AG04449 (cell line): ENCODE data around the gene CNOT6.
"Not testable (repeated sequence)": the region's sequence is repeated elsewhere in the genome, so short reads cannot be mapped to it uniquely, and the experiment has no call there.

Experiments
- CTCF ChIA-PET: fragments of 350-600 bp; formaldehyde crosslinking; extraction: SDS; loops from one replicate; lab custom pipeline; 2021; ENCODE audit warnings: antibody characterized with exemption; lab: Yijun Ruan, JAX
- POLR2A ChIA-PET: fragments of 400-600, 350-600 bp; formaldehyde crosslinking; extraction: SDS; loops from one replicate; lab custom pipeline; 2020; ENCODE audit warnings: antibody characterized with exemption, inconsistent platforms; lab: Yijun Ruan, JAX
- DNase-seq: peaks from one replicate; pipeline ENCODE4 v3.0.0-alpha.2; 2010; ENCODE audit warnings: low read depth, low spot score
- H3K4me3 ChIP-seq: 2 replicates; pipeline ENCODE4 v1.5.1; 2011; ENCODE audit warnings: low read depth, mild to moderate bottlenecking, control low read depth, low read length
- CTCF ChIP-seq: IDR thresholded peaks from one replicate; pipeline ENCODE4 v1.5.1; 2011; ENCODE audit warnings: mild to moderate bottlenecking, moderate library complexity, low read length, control low read depth, inconsistent platforms; ENCODE audit not compliant: insufficient read depth; ENCODE audit errors: missing control alignments

CNOT6 gene

GRCh38 chr5:180522330-180522729, 28.2 kb downstream of the CNOT6 start:
- POLR2A ChIA-PET = no interaction called here

GRCh38 chr5:180523629-180524466, 29.7 kb downstream of the CNOT6 start:
- no peak overlapping the region for H3K4me3 ChIP-seq
- ChIA-PET POLR2A (no interaction called here), CTCF (interaction anchor here (1.2 kb wide), 1 partner anchor 52 kb away, joined by 5 read pairs; no protein-coding TSS in a partner anchor)
- no peak for DNase-seq
- TF ChIP-seq CTCF = no peak

More at GRCh38 chr5:180522330-180522729, 28.2 kb downstream of the CNOT6 start:
- TF ChIP-seq CTCF = no peak
- DNase-seq = no peak
- CTCF ChIA-PET = no interaction called here
- H3K4me3 ChIP-seq = no peak overlapping the region

- H3K4me3 ChIP-seq = no peak overlapping the region
- CTCF ChIA-PET = no interaction called here
- no peak for TF ChIP-seq CTCF
- DNase-seq = no peak
- POLR2A ChIA-PET = no interaction called here
Observed at GRCh38 chr5:180525399-180525798, 31.2 kb downstream of the CNOT6 start.

GRCh38 chr5:180526269-180526668, 32.1 kb downstream of the CNOT6 start:
- H3K4me3 ChIP-seq = no peak overlapping the region
- TF ChIP-seq CTCF = no peak
- POLR2A ChIA-PET = no interaction called here
- CTCF ChIA-PET = no interaction called here
- DNase-seq = no peak

- ChIA-PET POLR2A (no interaction called here), CTCF (no interaction called here)
- TF ChIP-seq CTCF = no peak
- no peak for DNase-seq
- no peak overlapping the region for H3K4me3 ChIP-seq
Observed at GRCh38 chr5:180527659-180528058, 33.5 kb downstream of the CNOT6 start.

GRCh38 chr5:180531036-180531585, 36.9 kb downstream of the CNOT6 start:
- H3K4me3 ChIP-seq, CTCF ChIA-PET, DNase-seq, POLR2A ChIA-PET: not testable (repeated sequence)
